GM19240 (cell line): ENCODE measurements around the gene LMBR1.

Experiments used
- DNase-seq: peaks from one replicate; pipeline ENCODE4 v3.0.0; 2011; ENCODE audit warnings: low spot score; ENCODE audit not compliant: insufficient read length

The LMBR1 gene

GRCh38 chr7:156802214-156802613 is 90.8 kb downstream of the LMBR1 start:
- no peak for DNase-seq

- no peak for DNase-seq
Observed at GRCh38 chr7:156795415-156795814, 97.6 kb downstream of the LMBR1 start.

DNA sequence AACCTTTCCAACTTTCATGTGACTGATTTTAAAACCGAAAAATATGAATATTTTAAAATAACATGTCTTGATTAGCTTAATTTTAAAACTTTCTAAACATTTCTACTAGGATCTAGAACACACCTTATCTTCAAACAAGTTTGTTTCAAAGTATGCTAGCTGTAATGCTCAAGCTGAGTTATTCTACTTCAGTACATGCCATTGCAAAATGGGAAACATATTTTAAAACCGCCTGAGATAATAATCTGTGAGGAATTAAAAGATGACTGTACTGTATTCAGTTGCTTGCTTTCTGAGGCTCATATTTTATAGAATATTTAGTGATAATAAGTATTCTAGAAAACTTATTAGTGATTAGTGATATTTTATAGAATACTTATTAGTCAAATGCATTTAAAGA is 99.6 kb downstream of the LMBR1 start:
- DNase-seq = no peak

DNA sequence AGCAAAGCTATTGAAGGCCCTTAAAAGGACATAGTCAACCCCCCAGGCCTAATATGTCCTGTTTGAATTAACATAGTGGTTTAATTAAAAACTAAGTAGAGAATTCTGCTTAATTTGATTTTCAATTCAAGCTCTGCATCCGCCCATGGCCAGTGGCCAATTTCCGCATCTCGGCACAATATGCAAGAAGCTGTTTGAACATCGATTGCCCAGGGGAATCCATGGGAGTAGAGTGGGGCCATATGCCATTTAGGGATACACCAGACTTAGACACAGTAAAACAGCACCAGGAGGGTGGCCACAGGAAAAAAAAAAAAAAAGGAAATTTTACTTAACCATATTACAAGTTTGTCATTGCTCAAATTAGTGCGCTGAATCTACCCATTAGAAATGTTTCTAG is 100.4 kb downstream of the LMBR1 start:
- no peak for DNase-seq

GRCh38 chr7:156791241-156791640 is 101.7 kb downstream of the LMBR1 start:
- DNase-seq = no peak

GRCh38 chr7:156790264-156790663 is 102.7 kb downstream of the LMBR1 start:
- DNase-seq = no peak

GRCh38 chr7:156785998-156786543 is 106.9 kb downstream of the LMBR1 start:
- no peak for DNase-seq

DNA sequence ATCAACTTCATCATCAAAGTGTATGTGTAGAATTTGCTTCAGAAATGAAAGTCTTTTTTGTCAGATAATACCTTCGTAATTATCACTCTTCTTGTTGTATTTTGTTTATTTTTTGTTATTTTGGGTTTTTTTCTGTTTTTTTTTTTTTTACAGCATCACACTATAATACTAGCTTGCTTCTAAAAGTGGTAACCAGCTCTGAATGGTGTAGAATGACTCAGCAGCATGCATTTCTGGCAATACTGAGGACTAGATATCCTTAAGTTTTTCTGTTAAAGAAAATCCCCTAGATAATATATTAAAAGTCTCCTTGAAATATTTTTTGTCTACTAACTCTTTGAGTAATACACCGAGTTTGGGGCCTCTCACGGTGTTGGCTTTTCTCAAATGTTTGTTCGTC is 109.1 kb downstream of the LMBR1 start:
- no peak for DNase-seq

DNA sequence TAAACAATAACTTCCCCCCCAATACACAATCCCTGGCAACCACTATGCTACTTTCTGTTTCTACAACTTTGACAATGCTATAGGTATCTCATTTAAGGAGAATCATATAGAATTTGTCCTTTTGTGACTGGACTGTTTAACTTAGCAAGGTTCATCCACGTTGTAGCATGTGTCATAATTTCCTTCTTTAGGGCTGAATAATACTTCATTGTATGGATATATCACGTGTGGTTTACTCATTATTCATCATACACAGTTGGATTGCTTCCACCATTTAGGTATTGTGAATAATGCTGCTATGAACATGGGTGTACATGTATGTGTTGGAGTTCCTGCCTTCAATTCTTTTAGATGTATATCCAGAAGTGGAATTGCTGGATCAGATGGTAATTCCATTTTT is 111.0 kb downstream of the LMBR1 start:
- no peak for DNase-seq

GRCh38 chr7:156780724-156781455 is 112.1 kb downstream of the LMBR1 start:
- peak; percentile 41 for DNase-seq

DNA sequence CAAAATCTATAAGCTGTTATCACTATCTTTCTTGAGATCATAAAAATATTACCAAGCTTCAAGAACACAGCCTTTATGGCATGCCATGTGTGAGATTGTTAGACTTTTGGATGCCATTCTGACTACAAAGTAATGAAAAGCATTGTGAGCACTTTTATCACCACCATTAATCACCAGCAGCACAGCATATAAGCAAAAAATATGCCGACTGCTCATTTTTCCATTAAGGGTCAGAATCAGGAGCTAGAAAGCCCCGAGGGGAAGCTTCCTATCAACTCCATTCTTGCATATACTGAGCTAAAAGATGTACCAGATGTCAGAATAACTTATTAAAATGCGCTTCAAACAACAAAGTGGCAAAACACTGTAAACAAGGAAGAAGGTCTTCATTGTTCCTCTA is 114.3 kb downstream of the LMBR1 start:
- no peak for DNase-seq

GRCh38 chr7:156778201-156778600 is 114.8 kb downstream of the LMBR1 start:
- DNase-seq = no peak

DNA sequence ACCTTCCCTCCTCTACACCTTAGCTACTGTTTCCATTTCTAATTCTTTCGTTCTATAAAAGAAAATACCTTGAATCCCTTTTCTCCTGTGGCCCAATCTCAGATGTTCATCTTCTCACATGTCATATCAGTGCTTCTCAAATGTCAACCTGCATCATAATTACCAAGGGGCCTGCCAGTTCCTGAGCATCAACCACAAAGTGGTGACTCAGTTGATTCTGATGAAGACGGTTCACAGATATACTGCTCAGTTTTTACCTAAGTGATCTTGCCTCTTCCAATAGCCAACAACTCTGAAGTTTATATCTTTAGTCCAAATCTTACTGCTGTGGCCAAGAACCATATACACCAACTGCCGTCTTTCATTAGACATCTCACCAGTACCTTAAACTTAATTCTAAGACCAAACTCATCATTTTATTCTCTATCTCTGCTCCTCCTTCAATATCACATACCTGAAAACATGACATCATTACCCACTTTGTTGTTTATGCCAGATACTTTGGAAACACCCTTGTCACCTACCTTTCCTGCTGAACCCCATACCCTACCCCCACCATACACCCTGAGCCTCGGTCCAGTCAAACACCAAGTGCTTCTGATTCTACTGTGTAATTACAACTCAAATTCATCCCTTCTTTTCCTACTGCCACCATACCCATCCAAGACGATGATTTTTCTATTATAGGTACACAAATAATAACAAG is 115.5 kb downstream of the LMBR1 start:
- no peak for DNase-seq

- DNase-seq = no peak
Observed at GRCh38 chr7:156776527-156776926, 116.5 kb downstream of the LMBR1 start.

DNA sequence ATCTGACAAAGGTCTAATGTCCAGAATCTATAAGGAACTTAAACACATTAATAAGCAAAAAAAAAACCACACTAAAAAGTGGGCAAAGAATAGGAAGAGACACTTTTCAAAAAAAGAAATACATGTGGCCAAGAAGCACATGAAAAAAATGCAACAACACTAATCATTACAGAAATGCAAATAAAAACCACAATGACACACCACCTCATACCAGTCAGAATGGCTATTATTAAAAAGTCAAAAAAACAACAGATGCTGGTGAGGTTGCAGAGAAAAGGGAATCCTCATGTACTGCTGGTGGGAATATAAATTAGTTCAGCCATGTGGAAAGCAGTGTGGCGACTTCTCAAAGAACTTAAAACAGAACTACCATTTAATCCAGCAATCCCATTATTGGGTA is 119.0 kb downstream of the LMBR1 start:
- no peak for DNase-seq

DNA sequence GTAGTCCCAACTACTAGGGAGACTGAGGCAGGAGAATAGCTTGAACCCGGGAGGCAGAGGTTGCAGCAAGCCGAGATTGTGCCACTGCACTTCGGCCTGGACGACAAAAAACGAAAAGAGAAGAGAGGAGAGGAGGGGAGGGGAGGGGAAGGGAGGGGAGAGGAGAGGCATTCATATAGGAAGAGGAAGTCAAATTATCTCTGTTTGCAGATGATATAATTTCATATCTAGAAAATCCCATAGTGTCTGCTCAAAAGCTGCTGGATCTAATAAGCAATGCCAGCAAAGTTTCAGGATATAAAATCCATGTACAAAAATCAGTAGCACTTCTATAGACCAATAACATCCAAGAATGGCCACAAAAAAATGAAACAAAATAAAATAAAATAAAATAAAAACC is 120.3 kb downstream of the LMBR1 start:
- DNase-seq = no peak

DNA sequence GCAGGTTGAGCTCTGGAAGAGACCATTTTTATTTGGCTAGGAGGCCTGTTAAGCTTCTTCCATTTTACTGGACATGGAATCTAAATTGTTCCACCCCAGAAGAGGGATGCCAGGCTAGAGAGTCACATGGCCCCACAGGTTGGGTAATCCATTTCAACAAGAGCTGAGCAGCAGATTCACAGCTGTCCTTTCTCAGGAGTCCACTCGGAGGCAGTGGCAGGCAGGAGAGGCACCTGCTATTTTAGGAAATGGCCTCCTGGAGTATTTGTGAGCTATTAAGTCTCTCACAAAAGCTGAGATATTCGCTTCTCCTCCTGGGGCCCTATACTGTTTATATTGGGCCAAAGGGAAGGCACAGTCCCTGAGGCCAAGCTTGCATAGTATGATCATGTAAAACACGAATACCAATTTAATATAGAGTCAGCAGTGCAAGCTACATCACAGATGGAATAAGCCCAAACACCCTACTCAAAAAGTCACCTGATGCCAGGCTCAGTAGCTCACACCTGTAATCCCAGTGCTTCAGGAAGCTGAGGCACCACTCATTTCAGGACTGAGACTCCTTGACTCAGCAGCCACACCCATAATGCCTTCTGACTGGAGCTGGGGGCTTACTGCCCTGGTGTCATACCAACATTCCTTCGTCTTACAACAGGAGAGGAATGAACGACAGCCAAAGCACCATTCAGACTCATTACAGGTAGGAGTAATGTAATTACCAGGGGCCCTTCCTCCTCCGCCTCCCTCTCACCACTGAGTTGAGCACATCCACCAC is 124.1 kb downstream of the LMBR1 start:
- no peak for DNase-seq

DNA sequence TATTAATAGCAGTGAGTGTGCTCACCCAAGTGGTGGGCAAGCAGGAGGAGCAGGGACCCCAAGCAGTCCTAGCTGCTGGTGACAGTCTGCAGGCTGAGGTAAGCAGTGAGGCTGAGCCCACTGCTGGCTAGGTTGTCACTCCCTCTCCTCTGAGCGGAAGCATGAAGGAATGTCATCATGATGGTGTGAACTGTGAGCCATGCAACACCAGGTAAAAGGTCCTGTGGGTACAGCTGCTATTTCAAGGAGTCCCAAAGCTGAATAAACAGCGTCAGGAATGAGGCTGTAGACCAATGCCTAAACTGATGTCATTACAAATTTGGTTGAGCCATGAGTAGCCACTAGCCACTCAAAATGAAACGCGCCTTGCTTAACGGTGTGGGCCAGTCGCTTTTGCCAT is 126.3 kb downstream of the LMBR1 start:
- DNase-seq = no peak

DNA sequence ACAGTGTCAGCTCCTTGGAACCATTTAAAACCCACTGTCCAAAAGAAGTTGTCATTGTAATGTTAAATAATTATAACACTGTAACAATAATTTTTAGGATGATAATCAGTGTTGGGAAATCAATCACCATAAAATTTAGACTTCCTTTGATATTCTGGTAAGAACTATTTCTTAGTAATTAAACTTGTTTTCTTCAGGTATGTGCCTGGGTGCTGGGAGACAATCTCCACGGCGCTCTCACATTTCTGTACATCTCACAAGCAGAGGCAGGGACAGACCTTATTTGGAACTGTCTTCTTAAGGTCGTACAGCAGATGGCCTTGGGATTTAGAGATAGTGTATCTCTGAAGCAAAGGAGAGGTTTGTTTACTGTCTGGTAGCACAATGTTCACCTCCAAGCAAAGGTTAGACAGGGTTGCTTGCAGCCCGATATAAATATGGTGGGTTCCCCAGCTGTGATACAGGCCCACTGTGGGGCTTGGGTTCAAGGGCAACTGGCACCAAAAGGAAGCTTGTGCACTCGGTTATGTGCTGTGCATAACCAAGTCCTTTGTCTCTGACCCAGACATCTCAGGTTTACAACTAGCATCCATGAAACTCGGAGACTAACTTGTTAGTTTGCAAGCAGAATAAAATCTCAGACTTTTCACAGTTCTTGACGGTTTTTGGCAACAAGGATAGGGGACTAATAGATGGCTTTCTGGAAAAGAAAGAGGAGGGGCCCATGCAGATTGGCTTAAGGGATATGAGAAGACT is 126.9 kb downstream of the LMBR1 start:
- no peak for DNase-seq

DNA sequence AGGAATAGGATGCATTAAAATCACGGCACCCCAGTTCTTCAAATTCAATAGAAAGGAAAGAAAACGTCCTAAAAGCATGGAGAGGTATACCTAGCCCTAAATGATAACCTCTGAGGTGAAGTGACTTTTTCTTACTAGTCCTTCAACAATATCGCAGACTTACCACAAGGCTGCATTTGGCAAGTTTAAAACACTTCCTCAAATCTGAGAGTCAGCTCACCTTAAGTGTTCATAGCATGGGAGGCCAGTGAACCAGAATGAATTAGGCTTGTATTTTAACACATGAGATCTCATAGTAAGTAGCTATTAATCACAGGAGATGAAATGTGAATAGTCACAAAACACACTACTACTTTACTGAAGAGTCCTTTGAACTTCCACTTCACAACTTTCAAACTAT is 128.2 kb downstream of the LMBR1 start:
- DNase-seq = no peak

- DNase-seq = no peak
Observed at GRCh38 chr7:156764016-156764669, 128.8 kb downstream of the LMBR1 start.
